ENCODE data around the gene POM121.
"Not testable (repeated sequence)": the region's sequence is repeated elsewhere in the genome, so short reads cannot be mapped to it uniquely, and the experiment has no call there.

Gene POM121

DNA sequence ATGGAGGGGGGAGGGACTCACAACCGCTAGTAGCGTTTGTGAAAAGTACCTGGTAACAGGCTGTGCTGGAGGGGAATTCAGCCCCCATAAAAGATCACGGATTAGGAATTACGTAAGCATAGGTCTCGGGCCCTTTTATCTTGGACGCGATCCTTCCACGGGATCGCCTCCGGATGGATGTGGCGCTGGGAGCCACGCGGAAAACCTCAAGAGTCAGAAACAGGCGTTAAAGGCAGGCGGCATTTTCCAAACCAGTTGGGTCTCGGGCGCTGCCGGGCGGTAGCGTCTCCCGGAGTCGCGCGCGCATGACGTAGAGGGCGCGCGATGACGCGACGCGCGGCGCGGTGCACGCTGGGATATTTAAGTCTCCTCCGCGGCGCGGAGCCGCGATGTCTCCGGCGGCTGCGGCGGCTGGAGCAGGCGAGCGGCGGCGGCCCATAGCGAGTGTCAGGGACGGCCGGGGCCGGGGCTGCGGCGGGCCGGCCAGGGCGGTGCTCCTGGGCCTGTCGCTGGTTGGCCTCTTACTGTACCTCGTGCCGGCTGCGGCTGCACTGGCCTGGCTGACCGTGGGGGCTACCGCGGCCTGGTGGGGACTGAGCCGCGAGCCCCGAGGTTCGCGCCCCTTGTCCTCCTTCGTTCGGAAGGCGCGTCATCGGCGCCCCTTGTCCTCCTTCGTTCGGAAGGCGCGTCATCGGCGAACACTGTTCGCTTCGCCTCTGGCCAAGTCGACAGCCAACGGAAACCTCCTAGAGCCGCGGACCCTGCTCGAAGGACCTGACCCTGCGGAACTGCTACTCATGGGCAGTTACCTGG lies at the start of gene POM121:
TSS of gene POM121 (plus strand) at position 363 of the 813 bp plus-strand sequence. CDS start at position 390, 27 bp downstream.
- DNase-seq, result peak in 1 of 2 experiments; percentile 42

DNA sequence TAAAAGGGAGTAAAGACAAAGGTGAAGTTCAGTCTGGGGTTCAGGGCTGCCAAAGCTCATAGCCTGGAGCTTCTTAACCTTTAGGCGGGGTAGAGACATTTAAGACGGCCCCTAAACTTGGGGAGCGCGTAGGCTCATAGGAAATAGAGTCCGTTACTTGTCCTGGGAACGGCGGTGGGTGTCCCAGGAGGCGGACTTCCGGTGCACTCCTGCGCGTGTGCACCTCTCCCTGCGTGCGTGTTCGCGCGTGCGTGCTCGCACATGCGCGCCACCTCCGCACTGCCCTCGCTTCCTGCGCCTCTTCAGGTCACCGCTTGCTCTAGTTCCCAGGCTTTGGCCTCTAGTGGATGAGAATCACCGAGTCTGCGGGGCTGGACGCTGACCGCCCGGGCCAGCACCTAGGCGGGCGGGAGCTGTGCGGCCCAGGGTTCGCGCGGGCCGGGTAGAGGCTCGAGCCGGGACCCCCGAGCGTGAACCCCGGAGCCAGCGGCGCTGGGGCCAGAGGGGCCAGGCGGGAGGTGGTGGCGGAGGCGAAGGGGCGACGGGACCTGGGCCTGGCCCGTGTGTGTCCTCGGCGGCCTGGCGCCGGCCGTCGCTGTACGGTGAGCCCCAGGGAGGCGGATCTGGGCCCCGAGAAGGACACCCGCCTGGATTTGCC lies 45.7 kb upstream of the POM121 start:
- DNase-seq, result peak in 1 of 2 experiments; percentile 51

GRCh38 chr7:72879737-72880215 lies 45.1 kb upstream of the POM121 start:
- DNase-seq, result not testable (repeated sequence)

DNA sequence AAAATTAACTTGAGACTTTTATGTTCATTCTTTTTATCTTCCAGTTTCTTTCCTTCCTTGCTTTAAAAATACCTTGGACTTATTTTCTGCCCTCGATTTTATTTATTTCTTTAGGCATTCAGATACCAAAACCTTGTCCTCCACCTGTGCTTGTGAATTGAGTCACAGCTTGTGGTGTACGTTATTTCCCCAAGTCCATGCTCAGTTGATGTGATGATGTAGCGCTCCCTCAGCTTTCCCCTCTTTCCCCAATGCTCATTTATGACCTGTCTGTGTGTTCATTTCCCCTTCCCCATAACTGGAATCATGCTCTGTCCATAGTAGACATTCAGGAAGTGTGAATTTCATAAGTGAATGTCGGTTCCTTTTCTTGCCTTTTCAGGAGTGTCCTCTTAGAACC lies 33.1 kb upstream of the POM121 start:
- DNase-seq, result not testable (repeated sequence)

GRCh38 chr7:72904740-72905139 lies 20.2 kb upstream of the POM121 start:
- DNase-seq, result not testable (repeated sequence)

DNA sequence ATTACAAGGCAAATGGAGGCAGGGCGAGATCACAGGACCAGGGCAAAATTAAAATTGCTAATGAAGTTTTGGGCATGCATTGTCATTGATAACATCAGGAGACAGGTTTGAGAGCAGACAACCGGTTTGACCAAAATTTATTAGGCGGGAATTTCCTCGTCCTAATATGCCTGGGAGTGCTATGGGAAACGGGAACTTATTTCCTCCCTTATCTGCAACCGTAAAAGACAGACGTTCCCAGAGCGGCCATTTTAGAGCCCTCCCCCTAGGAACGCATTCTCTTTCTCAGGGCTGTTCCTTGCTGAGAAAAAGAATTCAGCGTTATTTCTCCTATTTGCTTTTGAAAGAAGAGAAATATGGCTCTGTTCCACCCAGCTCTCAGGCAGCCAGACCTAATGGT lies 16.5 kb upstream of the POM121 start:
- not testable (repeated sequence) for DNase-seq

- not testable (repeated sequence) for DNase-seq
Observed at GRCh38 chr7:72911395-72911794, 13.5 kb upstream of the POM121 start.

- not testable (repeated sequence) for DNase-seq
Observed at GRCh38 chr7:72913750-72914149, 11.1 kb upstream of the POM121 start.

DNA sequence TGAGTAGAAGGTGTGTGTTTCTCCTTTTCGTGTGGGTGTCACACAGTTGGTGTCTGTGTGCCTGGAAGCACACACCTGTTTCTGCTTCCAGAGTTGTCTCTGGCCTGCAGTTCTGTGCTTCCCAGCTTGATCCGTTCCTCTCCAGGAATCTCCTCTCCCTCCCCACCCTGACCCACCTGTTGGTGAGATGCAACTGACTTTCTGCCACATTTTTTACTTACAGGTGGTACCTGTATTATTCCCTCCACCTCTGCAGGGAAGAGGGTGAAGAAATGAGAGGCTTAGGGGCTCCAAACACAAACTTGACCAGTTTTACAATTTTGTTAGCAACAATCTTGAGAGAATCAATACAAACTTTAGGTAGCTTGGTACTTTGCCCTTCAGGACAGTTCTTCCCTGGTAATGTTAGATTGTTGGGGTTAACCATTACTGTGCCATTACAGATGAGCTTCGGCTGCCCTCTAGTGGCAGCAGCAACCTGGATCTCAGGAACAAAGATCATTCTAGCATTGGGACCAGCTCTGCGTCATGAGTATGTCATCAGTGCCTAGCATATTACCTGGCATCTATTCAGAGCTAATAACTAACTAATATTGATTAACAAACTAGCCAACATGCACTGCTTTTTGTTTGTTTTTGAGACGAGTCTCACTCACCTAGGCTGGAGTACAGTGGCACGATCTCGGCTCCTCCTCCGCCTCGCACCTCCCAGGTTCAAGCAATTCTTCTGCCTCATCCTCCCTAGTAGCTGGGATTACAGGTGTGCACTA lies 10.0 kb upstream of the POM121 start:
- DNase-seq, result not testable (repeated sequence)

- DNase-seq, result no peak
Observed at GRCh38 chr7:72919256-72919775, 5.6 kb upstream of the POM121 start.

GRCh38 chr7:72924386-72924732 lies 536 bp upstream of the POM121 start:
- DNase-seq, result no peak

DNA sequence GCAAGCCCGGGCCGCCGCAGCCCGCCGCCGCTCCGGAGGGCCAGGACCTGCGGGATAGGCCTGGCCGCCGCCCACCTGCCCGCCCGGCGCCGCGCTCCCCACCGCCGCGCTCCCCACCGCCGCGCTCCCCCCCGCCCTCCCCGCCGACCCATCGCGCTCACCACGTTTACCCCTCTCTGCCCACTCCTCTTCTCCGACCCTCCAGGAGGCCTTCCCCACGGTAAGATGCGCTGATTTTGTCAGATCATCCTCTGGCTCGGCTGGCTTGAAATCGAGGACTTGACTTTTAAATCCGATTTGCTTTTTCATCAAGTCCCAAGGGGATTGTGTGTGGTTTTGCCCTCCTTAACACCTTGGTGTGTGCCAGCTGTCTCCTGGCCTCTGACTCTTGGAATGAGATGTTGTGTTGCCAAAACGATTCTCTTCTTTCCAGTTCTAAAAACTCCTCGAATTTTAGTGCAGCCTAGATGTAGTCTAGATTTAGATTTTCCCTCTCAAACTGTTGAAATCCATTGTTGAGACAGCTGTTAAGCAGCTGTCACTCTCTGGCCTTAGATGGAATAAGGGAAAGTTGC lies 738 bp downstream of the POM121 start:
- DNase-seq, result no peak

GRCh38 chr7:72927791-72928190 lies 2.9 kb downstream of the POM121 start:
- not testable (repeated sequence) for DNase-seq

DNA sequence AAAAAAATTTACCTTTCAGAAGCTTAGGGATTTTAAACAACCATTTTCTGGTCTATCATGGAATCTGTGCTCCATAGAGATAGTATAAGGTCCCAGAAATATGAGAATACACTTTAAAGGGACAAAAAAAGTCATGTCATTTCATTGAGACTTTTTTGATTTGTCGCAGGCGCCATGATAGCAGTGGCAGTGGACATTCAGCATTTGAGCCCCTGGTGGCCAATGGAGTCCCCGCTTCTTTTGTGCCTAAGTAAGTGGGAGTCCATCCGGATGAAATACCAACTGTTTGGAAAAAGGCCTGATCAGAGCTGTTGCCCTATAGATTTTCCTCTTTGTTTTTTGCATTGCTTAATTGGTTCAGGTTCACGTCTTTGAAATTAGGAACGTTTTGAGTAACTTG lies 3.3 kb downstream of the POM121 start:
- DNase-seq, result not testable (repeated sequence)

GRCh38 chr7:72942022-72942705 lies 17.3 kb downstream of the POM121 start:
- not testable (repeated sequence) for DNase-seq

DNA sequence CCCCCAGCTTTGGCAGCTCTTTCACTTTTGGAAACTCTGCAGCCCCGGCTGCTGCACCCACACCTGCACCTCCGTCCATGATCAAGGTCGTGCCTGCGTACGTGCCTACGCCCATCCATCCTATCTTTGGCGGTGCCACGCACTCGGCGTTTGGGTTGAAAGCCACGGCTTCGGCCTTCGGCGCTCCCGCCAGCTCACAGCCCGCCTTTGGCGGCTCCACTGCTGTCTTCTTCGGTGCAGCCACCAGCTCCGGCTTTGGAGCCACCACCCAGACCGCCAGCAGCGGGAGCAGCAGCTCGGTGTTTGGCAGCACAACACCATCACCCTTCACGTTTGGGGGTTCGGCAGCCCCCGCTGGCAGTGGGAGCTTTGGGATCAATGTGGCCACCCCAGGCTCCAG lies 18.1 kb downstream of the POM121 start:
- not testable (repeated sequence) for DNase-seq

DNA sequence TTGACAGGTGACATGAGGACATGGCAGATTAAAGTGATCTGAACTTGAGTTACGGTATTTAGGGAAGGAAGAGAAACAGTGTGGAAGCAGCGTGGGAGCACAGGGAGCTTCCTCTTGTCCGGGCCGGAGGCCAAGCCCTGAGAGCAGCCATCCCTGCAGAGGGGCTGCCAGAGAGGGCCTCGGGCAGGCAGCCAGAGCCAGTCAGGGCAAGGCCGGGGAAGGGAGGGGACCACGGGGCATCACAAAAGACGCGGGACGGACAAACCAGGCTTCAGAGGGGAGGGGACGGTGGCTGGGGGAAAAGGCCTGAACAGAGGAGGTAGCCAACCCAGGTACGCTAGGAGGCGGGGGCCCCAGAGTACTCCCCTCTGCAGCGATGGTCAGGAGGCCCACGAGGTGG lies 20.0 kb downstream of the POM121 start:
- DNase-seq, result not testable (repeated sequence)

DNA sequence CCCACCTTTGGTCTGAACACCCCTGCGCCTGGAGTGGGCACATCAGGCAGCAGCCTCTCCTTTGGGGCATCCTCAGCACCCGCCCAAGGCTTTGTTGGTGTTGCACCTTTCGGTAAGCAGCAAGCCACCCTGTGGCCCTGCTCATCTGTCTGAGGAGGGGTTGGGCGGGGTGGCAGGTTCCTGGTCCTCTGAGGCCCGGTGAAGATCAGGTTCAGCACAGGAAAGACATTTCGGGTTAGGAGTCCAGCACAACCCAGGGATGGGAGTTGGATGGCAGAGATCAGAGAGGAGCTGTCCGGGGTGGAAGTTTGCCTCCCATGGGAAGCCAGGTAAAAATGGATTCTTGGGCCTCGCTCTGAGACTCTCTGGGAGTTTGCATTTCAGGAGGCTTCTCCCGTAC lies 20.7 kb downstream of the POM121 start:
- not testable (repeated sequence) for DNase-seq

DNA sequence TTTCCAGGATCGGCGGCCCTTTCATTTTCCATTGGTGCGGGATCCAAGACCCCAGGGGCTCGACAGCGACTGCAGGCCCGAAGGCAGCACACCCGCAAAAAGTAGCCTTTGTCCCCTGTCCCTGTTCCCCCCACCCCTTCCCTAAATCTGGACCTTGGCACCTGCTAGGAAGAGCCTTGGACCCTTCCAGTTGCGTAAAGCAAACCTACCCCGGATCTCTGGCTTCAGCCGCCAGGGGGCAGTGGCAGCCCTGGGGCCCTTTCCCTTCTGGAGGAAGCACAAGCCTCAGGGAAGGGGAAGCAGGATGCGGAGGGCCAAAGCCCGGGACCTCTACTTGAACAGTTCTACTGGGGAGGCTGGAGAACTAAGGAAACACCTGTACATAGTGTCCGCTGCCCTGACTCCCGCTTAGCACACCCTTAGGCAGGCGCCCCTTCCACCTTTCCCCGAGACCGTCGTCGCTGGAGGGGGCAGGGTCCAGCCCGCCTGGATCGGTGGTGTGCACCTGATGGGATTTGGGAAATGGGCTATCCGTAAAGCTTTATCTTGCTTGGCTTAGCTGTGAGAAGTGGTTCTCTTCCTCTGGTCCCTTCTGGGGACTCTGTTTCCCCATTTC lies 21.3 kb downstream of the POM121 start:
- not testable (repeated sequence) for DNase-seq

- DNase-seq, result not testable (repeated sequence)
Observed at GRCh38 chr7:72948714-72949113, 23.8 kb downstream of the POM121 start.

DNA sequence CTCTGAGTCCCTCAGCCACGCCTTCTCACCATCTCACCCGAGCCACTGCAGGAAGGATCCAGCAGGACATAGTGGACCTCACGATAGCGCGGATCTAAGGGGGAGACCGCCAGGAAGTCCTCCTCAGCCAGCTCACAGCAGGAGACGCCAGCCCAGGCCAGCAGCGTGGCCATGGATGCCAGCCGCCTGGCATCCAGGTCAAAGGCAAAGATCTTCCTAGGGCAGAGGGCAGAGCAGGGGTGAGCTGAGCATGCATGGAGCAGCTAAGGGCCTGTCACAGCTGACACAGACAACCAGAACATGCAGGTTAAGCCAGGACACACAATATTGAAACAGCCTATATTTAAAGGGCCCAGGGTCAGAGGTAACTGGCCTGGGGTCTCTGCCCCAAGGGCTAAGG lies 24.4 kb downstream of the POM121 start:
- DNase-seq, result not testable (repeated sequence)

Measured in cerebellar nuclear complex (tissue), 1 donor.